Progenitor cell of endocrine pancreas (in vitro differentiated cells): ENCODE results near the gene RGS10. TPM values are rescaled to one million over a fixed set of nuclear protein-coding genes. Genes with fewer than 3 reads are reported as not detected.
"Not testable (repeated sequence)": the region's sequence is repeated elsewhere in the genome, so short reads cannot be mapped to it uniquely, and the experiment has no call there.

ENCODE experiments used
- DNase-seq: peaks from one replicate; pipeline ENCODE4 v3.0.0; 2021; ENCODE audit warnings: low spot score; ENCODE audit not compliant: unreplicated experiment
- H3K27ac Mint-ChIP-seq: 2 replicates; pipeline ENCODE4 v1.8.0; 2021; ENCODE audit warnings: mild to moderate bottlenecking, moderate library complexity, mixed read lengths
- H3K27me3 Mint-ChIP-seq: 2 replicates; pipeline ENCODE4 v1.8.0; 2021; ENCODE audit warnings: mixed read lengths
- H3K36me3 Mint-ChIP-seq: 2 replicates; pipeline ENCODE4 v1.8.0; 2022; ENCODE audit warnings: mixed read lengths; ENCODE audit not compliant: insufficient read depth
- H3K4me1 Mint-ChIP-seq: 2 replicates; pipeline ENCODE4 v1.8.0; 2021; ENCODE audit warnings: low read depth, mixed read lengths
- H3K4me3 Mint-ChIP-seq: 2 replicates; pipeline ENCODE4 v1.8.0; 2021; ENCODE audit warnings: low read depth, mild to moderate bottlenecking, moderate library complexity, mixed read lengths
- H3K9me3 Mint-ChIP-seq: 2 replicates; pipeline ENCODE4 v1.8.0; 2021; ENCODE audit warnings: low read depth, mixed read lengths
- total RNA-seq: library from RNA; stranded (reverse); gene quantifications from 2 replicates; pipeline ENCODE4 v1.2.1, GENCODE V29; 2021
- TF ChIP-seq, protein P1 (sequence below): fragments of 200-600 bp; sonication (generic); IDR thresholded peaks from one replicate; pipeline ENCODE4 v1.5.0; 2021; ENCODE audit warnings: antibody characterized with exemption, mild to moderate bottlenecking; ENCODE audit not compliant: unreplicated experiment

RGS10 gene
- total RNA-seq, 1 donor from 2014 or later: 0.96 TPM

DNA sequence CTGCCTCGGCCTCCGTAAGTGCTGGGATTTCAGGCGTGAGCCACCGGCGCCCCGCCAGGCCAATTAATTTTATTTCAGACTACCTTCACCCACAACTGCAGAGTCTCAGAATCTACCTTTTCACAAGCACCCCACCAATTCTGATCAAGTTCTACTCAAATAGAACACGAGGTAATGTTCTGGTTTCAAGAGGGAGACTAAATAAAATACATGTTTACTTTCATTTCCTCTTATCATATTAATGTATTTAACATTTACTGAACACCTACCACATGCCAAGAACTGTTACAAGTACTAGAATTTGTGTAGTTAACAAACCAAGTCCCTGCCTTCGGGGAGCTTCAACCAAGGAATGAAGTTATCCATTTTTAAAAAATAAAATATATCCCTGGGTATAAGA lies 25.5 kb upstream of the RGS10 start:
- H3K27me3 Mint-ChIP-seq: no peaks in the 10 kb centered on the region
- DNase-seq: no peak
- no peaks in the 10 kb centered on the region for H3K4me1 Mint-ChIP-seq
- TF ChIP-seq, protein P1, sequence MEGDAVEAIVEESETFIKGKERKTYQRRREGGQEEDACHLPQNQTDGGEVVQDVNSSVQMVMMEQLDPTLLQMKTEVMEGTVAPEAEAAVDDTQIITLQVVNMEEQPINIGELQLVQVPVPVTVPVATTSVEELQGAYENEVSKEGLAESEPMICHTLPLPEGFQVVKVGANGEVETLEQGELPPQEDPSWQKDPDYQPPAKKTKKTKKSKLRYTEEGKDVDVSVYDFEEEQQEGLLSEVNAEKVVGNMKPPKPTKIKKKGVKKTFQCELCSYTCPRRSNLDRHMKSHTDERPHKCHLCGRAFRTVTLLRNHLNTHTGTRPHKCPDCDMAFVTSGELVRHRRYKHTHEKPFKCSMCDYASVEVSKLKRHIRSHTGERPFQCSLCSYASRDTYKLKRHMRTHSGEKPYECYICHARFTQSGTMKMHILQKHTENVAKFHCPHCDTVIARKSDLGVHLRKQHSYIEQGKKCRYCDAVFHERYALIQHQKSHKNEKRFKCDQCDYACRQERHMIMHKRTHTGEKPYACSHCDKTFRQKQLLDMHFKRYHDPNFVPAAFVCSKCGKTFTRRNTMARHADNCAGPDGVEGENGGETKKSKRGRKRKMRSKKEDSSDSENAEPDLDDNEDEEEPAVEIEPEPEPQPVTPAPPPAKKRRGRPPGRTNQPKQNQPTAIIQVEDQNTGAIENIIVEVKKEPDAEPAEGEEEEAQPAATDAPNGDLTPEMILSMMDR: no peak
- H3K4me3 Mint-ChIP-seq: no peak overlapping the region
- H3K27ac Mint-ChIP-seq: peak overlapping the region; percentile 41
- H3K9me3 Mint-ChIP-seq: no peaks in the 10 kb centered on the region
- peaks cover 1% of the 10 kb centered on the region for H3K36me3 Mint-ChIP-seq

DNA sequence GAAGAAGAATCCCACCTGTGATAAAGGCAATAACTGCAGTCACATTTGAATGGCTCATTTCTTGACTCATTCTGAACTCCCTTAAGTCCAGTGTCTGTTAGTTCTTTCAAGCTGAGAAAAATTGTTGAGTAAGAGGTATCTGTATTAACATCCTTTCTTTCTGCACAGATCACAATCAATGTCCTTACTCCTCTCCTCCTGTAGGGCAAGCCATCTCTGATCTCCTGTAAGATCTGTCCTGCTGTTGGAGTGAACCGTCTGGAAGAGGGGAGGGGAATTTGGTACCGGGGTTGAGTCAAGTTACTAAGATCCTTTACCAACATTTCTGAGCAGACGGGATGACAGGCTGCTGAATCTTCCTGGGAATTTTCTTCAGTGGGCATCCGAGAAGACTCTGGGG lies 19.6 kb upstream of the RGS10 start:
- H3K36me3 Mint-ChIP-seq: no peaks in the 10 kb centered on the region
- DNase-seq: no peak
- H3K4me1 Mint-ChIP-seq: no peaks in the 10 kb centered on the region
- H3K4me3 Mint-ChIP-seq: no peak overlapping the region
- no peak overlapping the region for H3K27ac Mint-ChIP-seq
- H3K9me3 Mint-ChIP-seq: no peaks in the 10 kb centered on the region
- TF ChIP-seq, protein P1: no peak
- H3K27me3 Mint-ChIP-seq: no peaks in the 10 kb centered on the region

DNA sequence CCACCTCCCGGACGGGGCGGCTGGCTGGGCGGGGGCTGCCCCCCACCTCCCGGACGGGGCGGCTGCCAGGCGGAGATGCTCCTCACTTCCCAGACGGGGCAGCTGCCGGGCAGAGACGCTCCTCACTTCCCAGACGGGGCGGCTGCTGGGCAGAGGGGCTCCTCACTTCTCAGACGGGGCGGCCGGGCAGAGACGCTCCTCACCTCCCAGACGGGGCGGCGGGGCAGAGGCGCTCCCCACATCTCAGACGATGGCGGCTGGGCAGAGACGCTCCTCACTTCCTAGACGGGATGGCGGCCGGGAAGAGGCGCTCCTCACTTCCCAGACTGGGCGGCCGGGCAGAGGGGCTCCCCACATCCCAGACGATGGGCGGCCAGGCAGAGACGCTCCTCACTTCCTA lies 17.0 kb upstream of the RGS10 start:
- H3K4me1 Mint-ChIP-seq, H3K9me3 Mint-ChIP-seq, H3K27me3 Mint-ChIP-seq, H3K4me3 Mint-ChIP-seq, DNase-seq, H3K36me3 Mint-ChIP-seq, H3K27ac Mint-ChIP-seq: not testable (repeated sequence)

DNA sequence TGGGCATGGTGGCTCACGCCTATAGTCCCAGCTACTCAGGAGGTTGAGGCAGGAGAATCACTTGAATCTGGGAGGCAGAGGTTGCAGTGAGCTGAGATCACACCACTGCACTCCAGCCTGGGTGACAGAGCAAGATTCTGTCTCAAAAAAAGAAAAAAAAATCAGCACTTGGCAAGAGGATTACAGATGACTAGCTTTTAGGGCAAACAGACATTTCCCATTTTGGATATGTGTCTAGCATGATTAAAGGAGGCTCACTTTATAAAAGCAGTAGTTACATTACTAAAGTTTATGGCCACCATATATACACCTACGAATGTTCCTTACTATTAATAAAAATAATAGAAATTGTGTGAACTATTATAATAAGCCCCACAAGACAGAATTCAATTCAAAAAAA lies 13.6 kb upstream of the RGS10 start:
- DNase-seq, H3K27ac Mint-ChIP-seq, H3K4me3 Mint-ChIP-seq, H3K4me1 Mint-ChIP-seq, H3K36me3 Mint-ChIP-seq, H3K9me3 Mint-ChIP-seq, H3K27me3 Mint-ChIP-seq: not testable (repeated sequence)

DNA sequence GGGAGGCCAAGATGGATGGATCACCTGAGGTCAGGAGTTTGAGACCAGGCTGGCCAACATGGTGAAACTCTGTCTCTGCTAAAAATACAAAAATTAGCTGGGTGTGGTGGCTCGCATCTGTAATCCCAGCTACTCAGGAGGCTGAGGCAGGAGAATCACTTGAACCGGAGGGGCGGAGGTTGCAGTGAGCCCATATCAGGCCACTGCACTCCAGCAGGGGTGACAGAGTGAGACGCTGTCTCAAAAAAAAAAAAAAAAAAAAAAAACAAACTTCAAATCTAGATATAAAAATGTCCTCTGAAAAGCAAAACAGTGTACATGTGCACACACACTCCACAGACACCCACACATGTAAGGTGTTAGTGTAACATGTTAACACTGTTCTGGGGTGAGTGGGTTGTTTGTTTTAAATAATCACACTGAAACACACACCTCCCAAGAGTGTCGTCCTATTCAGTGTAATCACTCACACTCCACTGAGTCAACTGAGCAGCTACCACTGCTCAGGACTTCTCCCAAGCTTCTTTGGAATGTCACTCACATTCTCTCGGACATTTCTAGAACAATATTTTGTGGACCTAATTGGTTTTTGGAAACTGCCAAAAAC lies 12.8 kb upstream of the RGS10 start:
- Mint-ChIP-seq H3K36me3 (no peaks in the 10 kb centered on the region), H3K27ac (no peak overlapping the region), H3K4me1 (no peaks in the 10 kb centered on the region), H3K27me3 (peaks cover 5% of the 10 kb centered on the region), H3K4me3 (no peak overlapping the region), H3K9me3 (no peaks in the 10 kb centered on the region)
- TF ChIP-seq, protein P1: no peak
- no peak for DNase-seq

DNA sequence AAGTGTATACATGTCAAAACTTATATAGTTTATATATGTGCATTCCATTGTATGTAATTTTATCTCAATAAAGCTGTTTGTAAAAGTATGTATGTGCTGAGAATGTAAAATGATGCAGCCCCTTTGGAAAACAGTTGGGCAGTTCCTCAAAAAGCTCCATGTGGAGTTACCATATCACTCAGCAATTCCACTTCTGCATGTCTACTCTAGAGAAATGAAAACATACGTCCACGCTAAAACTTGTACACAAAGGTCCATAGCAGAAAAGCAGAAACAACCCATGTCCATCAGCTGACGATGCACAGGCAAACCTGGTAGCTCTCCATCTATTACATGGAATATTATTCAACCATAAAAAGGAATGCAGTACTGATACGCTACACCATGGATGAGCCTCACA lies 8.3 kb upstream of the RGS10 start:
- Mint-ChIP-seq H3K4me1 (no peaks in the 10 kb centered on the region), H3K36me3 (no peaks in the 10 kb centered on the region), H3K27me3 (peaks cover 28% of the 10 kb centered on the region), H3K27ac (no peak overlapping the region), H3K4me3 (no peak overlapping the region), H3K9me3 (peaks cover 4% of the 10 kb centered on the region)
- TF ChIP-seq, protein P1: no peak
- no peak for DNase-seq
